Activated naive CD8-positive, alpha-beta T cell treated with anti-CD3 and anti-CD28 coated beads for 36 hours (primary cell): Measurements from ENCODE around the gene HOXD1. TPM values are rescaled to one million over a fixed set of nuclear protein-coding genes. Genes with fewer than 3 reads are reported as not detected.
A peak's percentile ranks its signal among the peaks of the same experiment; 100 is the strongest.

Source experiments
- DNase-seq: peaks from one replicate; pipeline ENCODE4 v3.0.0; 2021
- H3K27ac Mint-ChIP-seq: one replicate; pipeline ENCODE4 v1.8.0; 2022; ENCODE audit warnings: mild to moderate bottlenecking, moderate library complexity, mixed read lengths
- H3K27me3 Mint-ChIP-seq: one replicate; pipeline ENCODE4 v1.8.0; 2022; ENCODE audit warnings: mild to moderate bottlenecking, mixed read lengths
- H3K36me3 Mint-ChIP-seq: one replicate; pipeline ENCODE4 v1.8.0; 2021; ENCODE audit warnings: mild to moderate bottlenecking, mixed read lengths
- H3K4me1 Mint-ChIP-seq: one replicate; pipeline ENCODE4 v1.8.0; 2021; ENCODE audit warnings: mixed read lengths
- H3K4me3 Mint-ChIP-seq: one replicate; pipeline ENCODE4 v1.8.0; 2022; ENCODE audit warnings: mild to moderate bottlenecking, moderate library complexity, mixed read lengths
- H3K9me3 Mint-ChIP-seq: one replicate; pipeline ENCODE4 v1.8.0; 2022; ENCODE audit warnings: mixed read lengths
- total RNA-seq, 2 experiments: library from RNA; stranded (reverse); gene quantifications; one replicate each; pipeline ENCODE4 v1.2.3, GENCODE V29; 2021

HOXD1 gene
- total RNA-seq, 2 experiments from 2014 or later, result not detected

GRCh38 chr2:176182671-176183070, 5.8 kb upstream of the HOXD1 start:
- Mint-ChIP-seq H3K4me1 (peaks cover 8% of the 10 kb centered on the region), H3K36me3 (no peaks in the 10 kb centered on the region), H3K27me3 (peaks cover 94% of the 10 kb centered on the region), H3K27ac (no peak overlapping the region), H3K4me3 (no peak overlapping the region), H3K9me3 (no peaks in the 10 kb centered on the region)
- no peak for DNase-seq

GRCh38 chr2:176184749-176185148, 3.7 kb upstream of the HOXD1 start:
- H3K36me3 Mint-ChIP-seq, result no peaks in the 10 kb centered on the region

GRCh38 chr2:176186024-176186423, 2.4 kb upstream of the HOXD1 start:
- Mint-ChIP-seq H3K9me3 (no peaks in the 10 kb centered on the region), H3K27me3 (peaks cover 87% of the 10 kb centered on the region), H3K4me3 (no peak overlapping the region), H3K36me3 (no peaks in the 10 kb centered on the region), H3K27ac (no peak overlapping the region), H3K4me1 (peaks cover 14% of the 10 kb centered on the region)
- DNase-seq, result no peak

More at GRCh38 chr2:176184749-176185148, 3.7 kb upstream of the HOXD1 start:
- peaks cover 12% of the 10 kb centered on the region for H3K4me1 Mint-ChIP-seq
- no peaks in the 10 kb centered on the region for H3K9me3 Mint-ChIP-seq
- DNase-seq, result no peak
- peaks cover 88% of the 10 kb centered on the region for H3K27me3 Mint-ChIP-seq
- no peak overlapping the region for H3K27ac Mint-ChIP-seq
- no peak overlapping the region for H3K4me3 Mint-ChIP-seq

GRCh38 chr2:176187200-176187898, 1.1 kb upstream of the HOXD1 start:
- Mint-ChIP-seq H3K4me1 (peaks cover 14% of the 10 kb centered on the region), H3K4me3 (peak overlapping the region; percentile 77), H3K36me3 (no peaks in the 10 kb centered on the region), H3K27me3 (peaks cover 89% of the 10 kb centered on the region), H3K9me3 (no peaks in the 10 kb centered on the region), H3K27ac (no peak overlapping the region)
- DNase-seq, result no peak

- Mint-ChIP-seq H3K4me1 (peaks cover 14% of the 10 kb centered on the region), H3K27me3 (peaks cover 88% of the 10 kb centered on the region), H3K36me3 (no peaks in the 10 kb centered on the region), H3K4me3 (peak overlapping the region; percentile 54), H3K27ac (no peak overlapping the region), H3K9me3 (no peaks in the 10 kb centered on the region)
- DNase-seq, result no peak
Observed at GRCh38 chr2:176188774-176189680, 559 bp downstream of the HOXD1 start.

GRCh38 chr2:176189681-176190641, 1.5 kb downstream of the HOXD1 start:
- Mint-ChIP-seq H3K4me1 (peaks cover 14% of the 10 kb centered on the region), H3K36me3 (no peaks in the 10 kb centered on the region), H3K27me3 (peaks cover 87% of the 10 kb centered on the region), H3K9me3 (no peaks in the 10 kb centered on the region), H3K4me3 (no peak overlapping the region), H3K27ac (no peak overlapping the region)
- no peak for DNase-seq

- Mint-ChIP-seq H3K27me3 (peaks cover 81% of the 10 kb centered on the region), H3K9me3 (no peaks in the 10 kb centered on the region), H3K27ac (no peak overlapping the region), H3K4me3 (no peak overlapping the region), H3K4me1 (peaks cover 12% of the 10 kb centered on the region), H3K36me3 (no peaks in the 10 kb centered on the region)
- DNase-seq, result no peak
Observed at GRCh38 chr2:176192351-176192750, 3.9 kb downstream of the HOXD1 start.

- H3K9me3 Mint-ChIP-seq, result no peaks in the 10 kb centered on the region
- H3K4me1 Mint-ChIP-seq, result peaks cover 5% of the 10 kb centered on the region
- peaks cover 80% of the 10 kb centered on the region for H3K27me3 Mint-ChIP-seq
- no peak overlapping the region for H3K4me3 Mint-ChIP-seq
- no peak overlapping the region for H3K27ac Mint-ChIP-seq
- H3K36me3 Mint-ChIP-seq, result no peaks in the 10 kb centered on the region
- DNase-seq, result no peak
Observed at GRCh38 chr2:176193048-176193447, 4.6 kb downstream of the HOXD1 start.

- no peaks in the 10 kb centered on the region for H3K9me3 Mint-ChIP-seq
- no peaks in the 10 kb centered on the region for H3K4me1 Mint-ChIP-seq
- H3K4me3 Mint-ChIP-seq, result no peak overlapping the region
- no peak overlapping the region for H3K27ac Mint-ChIP-seq
- DNase-seq, result no peak
- H3K27me3 Mint-ChIP-seq, result peaks cover 55% of the 10 kb centered on the region
- H3K36me3 Mint-ChIP-seq, result no peaks in the 10 kb centered on the region
Observed at GRCh38 chr2:176199902-176200301, 11.4 kb downstream of the HOXD1 start.

GRCh38 chr2:176200971-176201370, 12.5 kb downstream of the HOXD1 start:
- DNase-seq, result no peak
- Mint-ChIP-seq H3K9me3 (no peaks in the 10 kb centered on the region), H3K4me1 (no peaks in the 10 kb centered on the region), H3K27me3 (peaks cover 49% of the 10 kb centered on the region), H3K27ac (no peak overlapping the region), H3K36me3 (no peaks in the 10 kb centered on the region), H3K4me3 (no peak overlapping the region)

GRCh38 chr2:176202491-176202890, 14.0 kb downstream of the HOXD1 start:
- Mint-ChIP-seq H3K27ac (no peak overlapping the region), H3K4me3 (no peak overlapping the region), H3K36me3 (no peaks in the 10 kb centered on the region), H3K9me3 (no peaks in the 10 kb centered on the region), H3K4me1 (no peaks in the 10 kb centered on the region), H3K27me3 (peaks cover 40% of the 10 kb centered on the region)
- DNase-seq, result no peak

- no peak for DNase-seq
- Mint-ChIP-seq H3K4me3 (no peak overlapping the region), H3K4me1 (no peaks in the 10 kb centered on the region), H3K36me3 (no peaks in the 10 kb centered on the region), H3K27me3 (peaks cover 33% of the 10 kb centered on the region), H3K9me3 (no peaks in the 10 kb centered on the region), H3K27ac (no peak overlapping the region)
Observed at GRCh38 chr2:176205126-176205525, 16.7 kb downstream of the HOXD1 start.

- peaks cover 37% of the 10 kb centered on the region for H3K27me3 Mint-ChIP-seq
- no peak overlapping the region for H3K27ac Mint-ChIP-seq
- DNase-seq, result no peak
- no peaks in the 10 kb centered on the region for H3K4me1 Mint-ChIP-seq
- H3K9me3 Mint-ChIP-seq, result no peaks in the 10 kb centered on the region
- no peak overlapping the region for H3K4me3 Mint-ChIP-seq
- H3K36me3 Mint-ChIP-seq, result no peaks in the 10 kb centered on the region
Observed at GRCh38 chr2:176206136-176206535, 17.7 kb downstream of the HOXD1 start.

GRCh38 chr2:176206682-176207081, 18.2 kb downstream of the HOXD1 start:
- Mint-ChIP-seq H3K27me3 (peaks cover 38% of the 10 kb centered on the region), H3K27ac (no peak overlapping the region), H3K4me3 (no peak overlapping the region), H3K9me3 (no peaks in the 10 kb centered on the region), H3K4me1 (no peaks in the 10 kb centered on the region), H3K36me3 (no peaks in the 10 kb centered on the region)
- no peak for DNase-seq

- Mint-ChIP-seq H3K4me1 (no peaks in the 10 kb centered on the region), H3K27me3 (peaks cover 22% of the 10 kb centered on the region), H3K27ac (no peak overlapping the region), H3K36me3 (no peaks in the 10 kb centered on the region), H3K9me3 (no peaks in the 10 kb centered on the region), H3K4me3 (no peak overlapping the region)
- DNase-seq, result no peak
Observed at GRCh38 chr2:176211110-176211509, 22.6 kb downstream of the HOXD1 start.
